GM23338 (cell line): Measurements from ENCODE around the gene NARS2. TPM values are rescaled to one million over a fixed set of nuclear protein-coding genes. Genes with fewer than 3 reads are reported as not detected.

Source experiments
- ATAC-seq: fragments of 200-7000 bp; cut with Tn5 transposase; 3 replicates; pipeline ENCODE4 v1.9.1; 2020
- DNase-seq: peaks from one replicate; pipeline ENCODE4 v3.0.0-alpha.2; 2015; ENCODE audit warnings: low spot score
- H2AFZ ChIP-seq: fragments of 200-600 bp; sonication (generic); 2 replicates; pipeline ENCODE4 v1.8.0; 2016; ENCODE audit warnings: antibody characterized with exemption, mild to moderate bottlenecking, moderate library complexity
- H3F3A ChIP-seq: fragments of 200-600 bp; sonication (generic); replicated peaks from 2 replicates; pipeline ENCODE4 v1.8.0; 2017; ENCODE audit warnings: antibody characterized with exemption, mixed run types, low read depth
- H3K27ac ChIP-seq: fragments of 200-600 bp; sonication (generic); 2 replicates; pipeline ENCODE4 v1.6.1; 2016; ENCODE audit warnings: low read depth
- H3K27me3 ChIP-seq: fragments of 200-600 bp; sonication (generic); 2 replicates; pipeline ENCODE4 v1.8.0; 2016; ENCODE audit warnings: mild to moderate bottlenecking, mixed run types, moderate library complexity; ENCODE audit not compliant: insufficient read depth
- H3K36me3 ChIP-seq: fragments of 200-600 bp; sonication (generic); 2 replicates; pipeline ENCODE4 v1.8.0; 2016; ENCODE audit warnings: mild to moderate bottlenecking; ENCODE audit not compliant: insufficient read depth
- H3K4me1 ChIP-seq: fragments of 200-600 bp; sonication (generic); 2 replicates; pipeline ENCODE4 v1.8.0; 2016; ENCODE audit warnings: mild to moderate bottlenecking, moderate library complexity; ENCODE audit not compliant: insufficient read depth
- H3K4me2 ChIP-seq: fragments of 200-600 bp; sonication (generic); 2 replicates; pipeline ENCODE4 v1.7.1; 2017; ENCODE audit warnings: mixed run types
- H3K4me3 ChIP-seq: fragments of 200-600 bp; sonication (generic); 2 replicates; pipeline ENCODE4 v1.6.1; 2016; ENCODE audit warnings: mixed run types
- H3K79me2 ChIP-seq: fragments of 200-600 bp; sonication (generic); replicated peaks from 2 replicates; pipeline ENCODE4 v1.8.0; 2017; ENCODE audit warnings: mild to moderate bottlenecking; ENCODE audit not compliant: insufficient read depth
- H3K9me2 ChIP-seq: fragments of 200-600 bp; sonication (generic); 2 replicates; pipeline ENCODE4 v1.8.0; 2017; ENCODE audit not compliant: insufficient read depth
- H4K20me1 ChIP-seq: fragments of 200-600 bp; sonication (generic); replicated peaks from 2 replicates; pipeline ENCODE4 v1.8.0; 2017; ENCODE audit warnings: mild to moderate bottlenecking; ENCODE audit not compliant: insufficient read depth
- H3K27ac Mint-ChIP-seq: 2 replicates; pipeline ENCODE4 v1.8.0; 2020; ENCODE audit warnings: inconsistent platforms, mild to moderate bottlenecking, moderate library complexity, mixed read lengths
- H3K27me3 Mint-ChIP-seq: 3 replicates; pipeline ENCODE4 v1.8.0; 2022; ENCODE audit warnings: low read depth, mild to moderate bottlenecking, moderate library complexity, mixed read lengths, inconsistent platforms; ENCODE audit not compliant: insufficient read depth, poor library complexity
- H3K36me3 Mint-ChIP-seq: 3 replicates; pipeline ENCODE4 v1.8.0; 2021; ENCODE audit warnings: low read depth, mild to moderate bottlenecking, inconsistent platforms, moderate library complexity, mixed read lengths
- H3K4me1 Mint-ChIP-seq: 3 replicates; pipeline ENCODE4 v1.8.0; 2020; ENCODE audit warnings: mild to moderate bottlenecking, inconsistent platforms, mixed read lengths
- H3K4me3 Mint-ChIP-seq: 3 replicates; pipeline ENCODE4 v1.8.0; 2021; ENCODE audit warnings: moderate library complexity, mild to moderate bottlenecking, inconsistent platforms, mixed read lengths
- H3K9me3 Mint-ChIP-seq: 3 replicates; pipeline ENCODE4 v1.8.0; 2020; ENCODE audit warnings: moderate library complexity, mild to moderate bottlenecking, inconsistent platforms, mixed read lengths
- CREB1 ChIP-seq: fragments of 250-450 bp; sonication (Bioruptor Pico); IDR thresholded peaks from 2 replicates; pipeline ENCODE4 v1.5.0; 2020; ENCODE audit warnings: low read depth, mild to moderate bottlenecking, moderate library complexity
- CTCF ChIP-seq, 2 experiments: fragments of 200-600 bp in 1 of 2; sonication (generic) in 1 of 2; conservative IDR thresholded peaks; 2 replicates each; pipeline versions ENCODE4 v1.5.1 to v1.6.1; 2016 to 2017; ENCODE audit warnings: antibody characterized with exemption in 2 of 2, low read depth in 2 of 2, mild to moderate bottlenecking in 2 of 2, moderate library complexity in 1 of 2
- ETS1 ChIP-seq: IDR thresholded peaks from 2 replicates; pipeline ENCODE4 v1.6.1; 2016; ENCODE audit warnings: antibody characterized with exemption
- EZH2 ChIP-seq: fragments of 200-600 bp; sonication (generic); IDR thresholded peaks from one replicate; pipeline ENCODE4 v1.8.0; 2017; ENCODE audit warnings: antibody characterized with exemption, mild to moderate bottlenecking, low read depth; ENCODE audit not compliant: unreplicated experiment
- EZH2phosphoT487 ChIP-seq: fragments of 200-600 bp; sonication (generic); IDR thresholded peaks from one replicate; pipeline ENCODE4 v1.8.1; 2018; ENCODE audit warnings: antibody characterized with exemption; ENCODE audit not compliant: unreplicated experiment
- JUNB ChIP-seq: IDR thresholded peaks from one replicate; pipeline ENCODE4 v1.6.1; 2016; ENCODE audit warnings: antibody characterized with exemption; ENCODE audit not compliant: unreplicated experiment
- POLR2AphosphoS5 ChIP-seq: IDR thresholded peaks from 2 replicates; pipeline ENCODE4 v1.6.1; 2016; ENCODE audit warnings: antibody characterized with exemption, low read depth
- STAT1 ChIP-seq: IDR thresholded peaks from one replicate; pipeline ENCODE4 v1.6.1; 2016; ENCODE audit warnings: antibody characterized with exemption; ENCODE audit not compliant: unreplicated experiment
- ZNF114 ChIP-seq: fragments of 250-450 bp; sonication (Bioruptor Pico); IDR thresholded peaks from 2 replicates; pipeline ENCODE4 v1.5.0; 2020; ENCODE audit warnings: mild to moderate bottlenecking, moderate library complexity
- ZNF331 ChIP-seq: fragments of 250-450 bp; sonication (Bioruptor Pico); IDR thresholded peaks from 2 replicates; pipeline ENCODE4 v1.5.0; 2020; ENCODE audit warnings: low read depth, mild to moderate bottlenecking, moderate library complexity
- polyA plus RNA-seq: library from polyadenylated mRNA; unstranded; fragments of >200 nt; fragmentation: Nextera tagmentation; extraction: Ambion mirVana; gene quantifications from 2 replicates; pipeline ENCODE4 v1.2.1, GENCODE V29; 2016
- total RNA-seq: library from RNA; depleted of rRNA; stranded (reverse); fragments of >200 nt; shearing (Covaris generic); gene quantifications from 2 replicates; pipeline ENCODE4 v1.2.3, GENCODE V29; 2014

Gene NARS2
- total and polyA plus RNA-seq, 2 experiments from 2014 or later, result 45.7 to 62.0 TPM

GRCh38 chr11:78478536-78478935, 96.1 kb downstream of the NARS2 start:
- Mint-ChIP-seq H3K27ac (no peak overlapping the region), H3K36me3 (no peaks in the 10 kb centered on the region; the same call in 2 of the 3 replicates), H3K4me1 (no peaks in the 10 kb centered on the region), H3K4me3 (no peak overlapping the region), H3K9me3 (no peaks in the 10 kb centered on the region), H3K27me3 (peaks cover 3% of the 10 kb centered on the region)
- H3K79me2 ChIP-seq, result peaks cover 14% of the 10 kb centered on the region
- H3K36me3 ChIP-seq, result no peaks in the 10 kb centered on the region
- H4K20me1 ChIP-seq, result no peaks in the 10 kb centered on the region; the same call in 1 of the 2 replicates
- no peak for DNase-seq
- no peak overlapping the region for H3K27ac ChIP-seq
- no peaks in the 10 kb centered on the region for H3K9me2 ChIP-seq
- no peaks in the 10 kb centered on the region for H3K4me1 ChIP-seq
- no peaks in the 10 kb centered on the region for H3K27me3 ChIP-seq
- no peak overlapping the region for H2AFZ ChIP-seq
- ATAC-seq, result no peak
- no peak overlapping the region for H3K4me2 ChIP-seq
- H3K4me3 ChIP-seq, result no peak overlapping the region
- no peaks in the 10 kb centered on the region for H3F3A ChIP-seq
- TF ChIP-seq ZNF114 (CRISPR knock-in tag) (no peak), STAT1 (no peak), ETS1 (no peak), CREB1 (CRISPR knock-in tag) (no peak), JUNB (no peak), EZH2 (no peak), EZH2phosphoT487 (no peak), POLR2AphosphoS5 (no peak), CTCF (conservative IDR thresholded peaks at IDR 0.05; ENCODE audit: low read depth in 2 of 2) (no peak)

GRCh38 chr11:78476066-78476465, 98.6 kb downstream of the NARS2 start:
- H3K4me3 ChIP-seq, result no peak overlapping the region
- Mint-ChIP-seq H3K27me3 (no peaks in the 10 kb centered on the region), H3K36me3 (peaks cover 4% of the 10 kb centered on the region; the same call in 2 of the 3 replicates), H3K4me1 (peaks cover 2% of the 10 kb centered on the region), H3K27ac (no peak overlapping the region), H3K9me3 (no peaks in the 10 kb centered on the region), H3K4me3 (no peak overlapping the region)
- ATAC-seq (peak; percentile 46; the same call in 2 of the 3 replicates), DNase-seq (no peak)
- no peak overlapping the region for H2AFZ ChIP-seq
- TF ChIP-seq CREB1 (CRISPR knock-in tag) (no peak), POLR2AphosphoS5 (no peak), ZNF331 (CRISPR knock-in tag) (no peak)
- no peaks in the 10 kb centered on the region for H3F3A ChIP-seq
- H4K20me1 ChIP-seq, result no peaks in the 10 kb centered on the region
- no peaks in the 10 kb centered on the region for H3K36me3 ChIP-seq
- H3K4me2 ChIP-seq, result no peak overlapping the region
- H3K27ac ChIP-seq, result no peak overlapping the region
- H3K27me3 ChIP-seq, result no peaks in the 10 kb centered on the region
- no peaks in the 10 kb centered on the region for H3K9me2 ChIP-seq
- 0 out of 2 replicates have a peak, but pooled peaks cover under 1% of the 10 kb centered on the region for H3K4me1 ChIP-seq
- no peaks in the 10 kb centered on the region for H3K79me2 ChIP-seq
